GM12875 (cell line): ENCODE results near the gene ZFAND5.
A peak's percentile ranks its signal among the peaks of the same experiment; 100 is the strongest.

Experiments
- H3K4me3 ChIP-seq: one replicate; pipeline ENCODE4 v1.5.1; 2011; ENCODE audit warnings: low read depth, low read length, control low read depth
- TF ChIP-seq, protein P1 (sequence below): IDR thresholded peaks from 2 replicates; pipeline ENCODE4 v1.5.1; 2011; ENCODE audit warnings: low read depth, mild to moderate bottlenecking, control low read depth, inconsistent platforms, low read length, moderate library complexity, borderline replicate concordance; ENCODE audit not compliant: insufficient read depth

ZFAND5 gene

GRCh38 chr9:72334658-72335337 lies 30.2 kb downstream of the ZFAND5 start:
- H3K4me3 ChIP-seq, result no peak overlapping the region
- TF ChIP-seq, protein P1, sequence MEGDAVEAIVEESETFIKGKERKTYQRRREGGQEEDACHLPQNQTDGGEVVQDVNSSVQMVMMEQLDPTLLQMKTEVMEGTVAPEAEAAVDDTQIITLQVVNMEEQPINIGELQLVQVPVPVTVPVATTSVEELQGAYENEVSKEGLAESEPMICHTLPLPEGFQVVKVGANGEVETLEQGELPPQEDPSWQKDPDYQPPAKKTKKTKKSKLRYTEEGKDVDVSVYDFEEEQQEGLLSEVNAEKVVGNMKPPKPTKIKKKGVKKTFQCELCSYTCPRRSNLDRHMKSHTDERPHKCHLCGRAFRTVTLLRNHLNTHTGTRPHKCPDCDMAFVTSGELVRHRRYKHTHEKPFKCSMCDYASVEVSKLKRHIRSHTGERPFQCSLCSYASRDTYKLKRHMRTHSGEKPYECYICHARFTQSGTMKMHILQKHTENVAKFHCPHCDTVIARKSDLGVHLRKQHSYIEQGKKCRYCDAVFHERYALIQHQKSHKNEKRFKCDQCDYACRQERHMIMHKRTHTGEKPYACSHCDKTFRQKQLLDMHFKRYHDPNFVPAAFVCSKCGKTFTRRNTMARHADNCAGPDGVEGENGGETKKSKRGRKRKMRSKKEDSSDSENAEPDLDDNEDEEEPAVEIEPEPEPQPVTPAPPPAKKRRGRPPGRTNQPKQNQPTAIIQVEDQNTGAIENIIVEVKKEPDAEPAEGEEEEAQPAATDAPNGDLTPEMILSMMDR, result no peak

DNA sequence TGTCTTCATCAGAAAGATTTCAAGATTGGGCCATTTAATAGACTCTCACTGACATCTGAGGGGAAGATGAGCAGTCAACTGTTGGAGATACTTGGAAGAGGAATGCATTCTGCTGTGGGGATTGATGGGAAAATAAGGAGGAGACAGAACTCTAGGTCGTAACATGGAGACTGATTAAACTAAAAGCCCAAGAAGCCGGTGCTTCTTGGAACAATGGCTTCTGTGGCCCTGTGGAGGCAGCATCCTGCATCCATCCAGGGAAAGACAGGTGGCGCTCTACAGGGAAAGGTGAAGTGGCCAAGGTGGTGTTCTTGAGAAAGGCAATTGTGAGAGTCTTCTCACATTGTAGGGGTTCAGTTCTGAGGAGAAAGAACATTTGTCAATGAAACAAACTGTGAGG lies 31.3 kb downstream of the ZFAND5 start:
- no peak overlapping the region for H3K4me3 ChIP-seq
- TF ChIP-seq, protein P1, result peak; percentile 28; the same call in 1 of the 2 replicates

DNA sequence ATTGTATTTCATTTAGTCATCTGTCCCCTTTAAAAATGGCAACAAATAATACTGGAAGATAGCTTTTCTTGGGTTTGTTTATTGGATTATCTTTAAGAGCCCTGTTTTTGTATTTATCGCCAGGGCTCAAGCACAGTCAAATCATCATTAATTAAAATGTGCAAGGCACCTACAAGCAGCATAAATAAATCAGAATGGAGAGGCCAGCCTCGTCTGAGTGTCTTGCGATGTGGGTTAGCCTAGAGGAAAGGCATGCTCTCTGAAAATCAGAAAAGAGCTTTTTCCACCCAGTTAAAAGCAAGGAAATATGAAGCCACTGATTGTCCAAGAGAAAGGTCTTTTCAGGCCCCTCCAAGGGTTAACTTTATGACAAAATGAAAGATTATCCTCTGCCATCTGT lies 31.8 kb downstream of the ZFAND5 start:
- no peak overlapping the region for H3K4me3 ChIP-seq
- TF ChIP-seq, protein P1, result no peak

GRCh38 chr9:72332351-72332750 lies 32.7 kb downstream of the ZFAND5 start:
- no peak overlapping the region for H3K4me3 ChIP-seq
- TF ChIP-seq, protein P1, result no peak

- TF ChIP-seq, protein P1, result no peak
- no peak overlapping the region for H3K4me3 ChIP-seq
Observed at GRCh38 chr9:72327631-72328030, 37.4 kb downstream of the ZFAND5 start.

DNA sequence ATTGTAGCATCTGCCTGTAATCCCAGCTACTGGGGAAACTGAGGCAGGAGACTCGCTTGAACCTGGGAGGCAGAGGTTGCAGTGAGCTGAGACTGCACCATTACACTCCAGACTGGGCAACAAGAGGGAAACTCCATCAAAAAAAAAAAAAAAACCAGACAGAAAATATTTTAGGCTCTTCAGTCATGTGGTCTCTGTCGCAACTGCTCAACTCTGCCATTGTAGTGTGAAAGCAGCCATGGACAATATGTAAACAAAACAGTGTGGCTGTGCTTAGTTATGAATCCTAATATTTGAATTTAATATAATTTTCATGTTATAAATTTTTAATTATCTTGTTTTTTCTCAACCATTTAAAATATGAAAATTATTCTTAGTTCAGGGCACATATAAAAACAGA lies 38.4 kb downstream of the ZFAND5 start:
- no peak overlapping the region for H3K4me3 ChIP-seq
- TF ChIP-seq, protein P1, result no peak

GRCh38 chr9:72324974-72325373 lies 40.0 kb downstream of the ZFAND5 start:
- TF ChIP-seq, protein P1, result no peak
- no peak overlapping the region for H3K4me3 ChIP-seq
